Activated CD8-positive, alpha-beta memory T cell treated with anti-CD3 and anti-CD28 coated beads, Interleukin-2, amount 50 U/mL, for 4 hours (primary cell): ENCODE measurements around the gene CCDC27.

Source experiments
- DNase-seq: peaks from one replicate; pipeline ENCODE4 v3.0.0-alpha.2; 2020

The CCDC27 gene

GRCh38 chr1:3778590-3779264, 26.5 kb downstream of the CCDC27 start:
- DNase-seq = no peak

- no peak for DNase-seq
Observed at GRCh38 chr1:3779265-3779911, 27.1 kb downstream of the CCDC27 start.

GRCh38 chr1:3779912-3780416, 27.7 kb downstream of the CCDC27 start:
- no peak for DNase-seq

GRCh38 chr1:3780901-3781300, 28.7 kb downstream of the CCDC27 start:
- DNase-seq = no peak

GRCh38 chr1:3783651-3784474, 31.6 kb downstream of the CCDC27 start:
- DNase-seq = no peak

DNA sequence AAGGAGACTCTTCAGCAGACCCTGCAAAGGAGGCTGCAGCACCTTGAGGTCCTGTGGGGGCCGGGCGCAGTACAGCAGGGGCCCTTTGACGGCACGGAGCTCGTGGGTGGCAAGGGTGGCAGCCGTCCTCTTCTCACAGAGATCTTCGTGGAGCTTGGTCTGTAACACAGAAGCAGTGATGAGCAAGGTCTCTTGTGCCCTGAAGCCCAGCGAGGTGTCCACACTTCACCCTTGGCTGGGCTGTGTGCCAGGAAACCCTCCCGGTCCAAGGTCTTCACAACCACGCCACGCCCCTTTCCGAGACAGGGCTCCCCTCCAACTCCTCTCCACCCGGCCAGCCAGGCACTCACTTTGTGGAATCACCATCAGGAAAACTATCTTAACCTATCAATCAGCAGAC, 32.8 kb downstream of the CCDC27 start:
- DNase-seq = no peak

GRCh38 chr1:3785456-3786157, 33.4 kb downstream of the CCDC27 start:
- no peak for DNase-seq

- DNase-seq = no peak
Observed at GRCh38 chr1:3786468-3787348, 34.5 kb downstream of the CCDC27 start.

DNA sequence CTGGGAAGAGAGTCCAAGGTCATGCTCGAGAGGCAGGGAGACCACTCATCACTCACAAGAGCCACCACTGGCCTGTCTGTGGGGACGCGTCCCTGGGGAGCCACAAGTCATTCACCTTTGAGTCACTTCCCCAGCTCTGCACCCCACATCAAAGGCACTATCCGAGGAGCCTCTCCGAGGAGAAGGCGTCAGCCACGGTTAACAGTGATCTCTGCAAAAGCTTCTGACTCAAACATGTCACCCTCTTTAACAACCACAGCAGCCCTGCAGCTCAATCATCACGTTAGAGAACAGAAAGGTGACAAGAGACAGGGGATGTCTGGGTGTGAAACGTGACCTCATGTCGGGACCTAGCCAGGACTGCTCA, 35.1 kb downstream of the CCDC27 start:
- no peak for DNase-seq

- no peak for DNase-seq
Observed at GRCh38 chr1:3787745-3788605, 35.7 kb downstream of the CCDC27 start.

DNA sequence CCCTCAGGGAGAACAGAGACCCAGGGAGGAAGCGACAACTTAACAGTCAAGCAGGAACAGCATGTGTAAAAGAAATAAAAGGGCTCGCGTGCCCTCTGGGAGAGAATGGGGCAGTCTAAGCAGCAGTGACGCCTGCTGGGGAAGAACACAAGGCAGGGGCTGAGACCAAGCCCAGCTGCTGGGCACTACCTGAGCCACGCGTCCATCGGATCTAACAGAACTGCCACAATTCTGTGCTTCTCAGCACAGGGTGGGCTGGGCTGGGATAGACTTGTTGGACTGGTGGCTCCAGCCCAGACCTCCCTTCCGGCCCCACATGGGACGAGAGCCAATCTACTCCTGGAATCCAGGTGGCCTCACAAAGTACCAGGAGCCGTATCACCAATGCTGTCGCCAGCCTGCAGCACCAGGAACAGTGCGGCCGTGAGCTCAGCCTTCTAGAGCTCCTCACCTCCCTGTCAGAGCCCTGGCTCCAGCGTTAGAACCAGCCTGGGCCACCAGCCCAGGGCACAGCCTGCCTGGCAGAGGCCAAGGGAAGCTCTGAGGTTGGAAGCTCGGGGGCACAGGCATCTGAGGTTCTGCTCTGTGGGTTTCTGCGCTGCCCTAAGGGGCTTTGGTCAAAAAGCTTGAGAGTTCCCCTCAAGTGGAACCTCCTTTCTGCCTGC, 36.6 kb downstream of the CCDC27 start:
- no peak for DNase-seq

DNA sequence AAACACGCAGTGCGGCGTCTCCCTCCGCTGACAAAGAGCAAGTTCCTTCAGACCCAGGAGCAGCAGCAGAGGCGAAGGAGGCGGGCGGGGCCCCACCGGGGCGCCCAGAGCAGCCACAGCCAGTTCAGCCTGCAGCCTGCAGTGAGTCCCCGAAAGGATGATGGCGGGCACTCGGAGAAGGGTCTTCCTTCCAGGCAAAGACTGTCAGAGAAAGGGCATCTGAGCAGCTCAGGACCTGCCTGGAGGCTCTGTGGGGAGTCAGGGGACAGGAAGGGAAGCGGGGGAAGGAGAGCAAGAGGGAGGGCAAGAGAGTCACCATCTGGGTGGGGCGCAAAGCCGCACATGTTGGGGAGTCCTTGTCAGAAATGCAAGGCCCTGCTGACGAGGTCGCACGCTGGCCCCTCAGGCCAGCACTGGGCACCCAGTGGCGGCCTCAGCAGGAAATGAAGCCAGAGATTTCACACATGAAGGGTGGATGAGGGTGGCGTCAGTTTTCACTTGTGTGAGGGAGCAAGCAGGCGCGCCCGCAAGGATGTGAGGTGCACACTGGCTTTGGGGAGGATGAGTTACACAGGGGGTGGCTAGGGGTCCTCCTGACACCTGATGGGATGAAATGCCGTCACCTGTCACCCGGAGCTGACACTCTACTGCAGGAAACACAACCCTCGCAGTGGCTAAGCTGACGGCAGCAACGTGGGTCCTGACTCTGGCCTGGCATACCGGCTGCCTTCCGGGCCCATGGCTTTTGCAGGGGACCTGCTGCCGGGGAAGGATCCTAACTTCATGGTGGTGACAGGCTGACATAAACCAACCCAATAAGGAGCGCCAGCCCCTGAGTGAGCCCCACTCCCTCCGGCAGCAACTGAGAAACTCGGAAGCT, 37.4 kb downstream of the CCDC27 start:
- no peak for DNase-seq

DNA sequence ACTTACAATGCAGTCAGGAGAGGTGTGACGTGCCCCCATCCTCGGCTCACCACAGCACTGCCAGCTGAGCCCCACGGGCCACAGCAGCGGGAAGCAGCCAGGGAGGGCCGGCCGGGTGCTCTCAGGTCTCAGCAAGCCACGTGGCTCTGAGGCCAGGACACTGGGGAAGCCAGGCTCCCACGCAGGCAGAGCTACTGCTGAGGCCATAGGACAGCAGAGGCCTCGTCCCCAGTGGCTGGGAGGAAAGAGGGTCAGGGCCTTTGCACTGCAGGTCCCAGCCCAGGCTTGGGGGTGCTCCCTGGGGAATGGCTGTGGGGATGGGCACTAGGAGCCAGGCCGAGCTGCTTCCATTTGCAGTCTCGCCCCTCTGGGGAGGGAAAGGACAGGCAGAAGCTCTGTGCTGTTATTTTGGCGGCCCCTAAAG, 38.3 kb downstream of the CCDC27 start:
- DNase-seq = no peak

DNA sequence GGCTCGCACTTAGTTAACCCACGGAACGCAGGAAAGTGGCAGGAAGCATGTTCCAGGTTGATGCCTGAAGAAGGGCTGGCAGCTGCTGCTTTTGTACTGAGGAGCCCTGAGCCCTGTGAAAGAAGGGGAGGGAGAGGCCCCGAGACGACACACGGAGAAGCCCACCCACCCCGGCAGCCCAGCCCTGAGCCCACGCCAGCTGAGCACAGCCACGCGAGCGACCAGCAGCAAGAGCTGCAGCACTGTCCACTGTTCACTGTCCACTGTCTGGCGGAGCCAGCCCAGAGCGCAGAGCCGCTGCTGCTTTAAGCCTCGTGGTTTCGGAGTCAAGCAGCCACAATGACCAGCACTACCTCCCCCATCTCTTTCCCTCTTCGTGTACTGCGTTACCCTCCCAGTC, 38.7 kb downstream of the CCDC27 start:
- DNase-seq = no peak

DNA sequence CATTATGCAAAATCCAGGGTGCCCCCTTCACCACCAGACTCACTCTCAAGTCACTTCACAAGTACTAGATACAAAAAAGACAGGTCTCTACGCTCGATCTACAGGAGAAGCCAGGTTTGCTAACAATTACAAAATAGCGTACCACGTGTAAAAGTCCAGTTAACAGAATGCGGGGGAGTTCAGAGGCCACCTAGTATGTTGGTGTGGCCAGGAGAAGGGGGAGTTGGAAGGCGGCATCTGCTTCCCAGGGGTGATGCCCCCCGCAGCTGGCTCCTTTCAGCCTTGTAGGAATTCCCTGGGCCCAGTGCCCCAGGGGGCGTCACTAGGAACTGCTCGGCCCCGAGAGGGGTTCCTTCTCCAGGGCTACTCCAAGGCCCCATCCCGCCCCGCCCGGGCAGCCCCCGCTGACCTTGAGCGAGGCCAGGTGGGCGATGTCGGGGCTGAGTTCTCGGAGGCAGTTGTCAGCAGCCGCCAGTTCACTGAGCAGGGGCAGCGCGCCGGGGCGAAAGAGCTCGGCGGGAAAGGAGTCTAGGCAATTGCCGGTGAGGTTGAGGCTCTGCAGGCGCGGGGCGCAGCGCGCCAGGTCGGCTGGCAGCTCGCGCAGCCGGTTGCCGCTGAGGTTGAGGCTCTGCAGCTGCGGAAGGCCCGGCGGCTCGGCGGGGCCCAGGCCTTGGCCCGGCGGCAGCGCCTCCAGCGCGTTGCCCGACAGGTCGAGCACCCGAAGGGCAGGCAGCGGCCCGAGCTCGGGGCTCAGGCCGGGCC, 43.4 kb downstream of the CCDC27 start:
- DNase-seq = no peak

GRCh38 chr1:3796215-3797061, 44.2 kb downstream of the CCDC27 start, which contains the start of gene LRRC47:
TSS of gene LRRC47 (minus strand) at chr1:3796498. CDS start at chr1:3796476, 22 bp downstream.
- peak; percentile 95 for DNase-seq

DNA sequence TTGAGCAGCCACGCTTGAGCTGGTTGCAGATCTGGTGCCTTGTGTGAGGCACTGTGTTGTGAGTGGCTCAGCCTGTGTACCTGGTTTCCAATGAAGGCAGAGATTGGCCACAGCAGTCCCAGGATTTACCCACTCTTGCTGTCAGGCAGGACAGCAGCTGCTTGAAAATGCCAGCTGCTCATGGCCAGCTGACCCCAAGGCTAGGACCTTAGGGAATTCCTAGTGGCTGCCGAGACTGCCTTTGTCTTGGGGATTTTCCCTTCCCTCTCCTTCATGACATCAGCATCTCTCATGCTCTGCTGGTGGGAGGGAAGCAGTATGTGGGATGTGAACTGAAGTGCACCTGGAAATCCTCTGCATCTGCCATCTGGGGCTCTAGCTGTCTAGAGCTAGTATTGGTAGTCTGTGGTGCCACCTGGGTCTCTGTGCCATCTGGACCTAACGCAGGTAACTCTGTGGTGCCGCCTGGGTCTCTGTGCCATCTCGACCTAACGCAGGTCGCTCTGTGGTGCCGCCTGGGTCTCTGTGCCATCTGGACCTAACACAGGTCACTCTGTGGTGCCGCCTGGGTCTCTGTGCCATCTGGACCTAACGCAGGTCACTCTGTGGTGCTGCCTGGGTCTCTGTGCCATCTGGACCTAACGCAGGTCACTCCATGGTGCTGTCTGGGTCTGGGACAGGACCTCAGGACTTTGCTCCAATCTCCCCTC, 47.9 kb downstream of the CCDC27 start:
- DNase-seq = no peak
